Endothelial cell (in vitro differentiated cells): ENCODE data around the gene SNAPC3. TPM values are rescaled to one million over a fixed set of nuclear protein-coding genes. Genes with fewer than 3 reads are reported as not detected.

Source experiments
- DNase-seq: peaks from one replicate; pipeline ENCODE4 v3.0.0; 2021; ENCODE audit warnings: low spot score
- H3K27ac Mint-ChIP-seq: one replicate; pipeline ENCODE4 v1.8.0; 2021; ENCODE audit warnings: mixed read lengths, inconsistent platforms; ENCODE audit not compliant: unreplicated experiment
- H3K27me3 Mint-ChIP-seq: one replicate; pipeline ENCODE4 v1.8.0; 2021; ENCODE audit warnings: mild to moderate bottlenecking, moderate library complexity, mixed read lengths, inconsistent platforms; ENCODE audit not compliant: unreplicated experiment
- H3K36me3 Mint-ChIP-seq: one replicate; pipeline ENCODE4 v1.8.0; 2021; ENCODE audit warnings: mild to moderate bottlenecking, low read depth, mixed read lengths, inconsistent platforms; ENCODE audit not compliant: unreplicated experiment
- H3K4me1 Mint-ChIP-seq: one replicate; pipeline ENCODE4 v1.8.0; 2021; ENCODE audit warnings: mild to moderate bottlenecking, mixed read lengths, inconsistent platforms; ENCODE audit not compliant: unreplicated experiment
- H3K4me3 Mint-ChIP-seq: one replicate; pipeline ENCODE4 v1.8.0; 2021; ENCODE audit warnings: mild to moderate bottlenecking, mixed read lengths, inconsistent platforms; ENCODE audit not compliant: unreplicated experiment
- H3K9me3 Mint-ChIP-seq: one replicate; pipeline ENCODE4 v1.8.0; 2021; ENCODE audit warnings: mixed read lengths, inconsistent platforms; ENCODE audit not compliant: unreplicated experiment
- CTCF ChIP-seq: fragments of 200-600 bp; sonication (generic); IDR thresholded peaks from one replicate; pipeline ENCODE4 v1.5.0; 2021; ENCODE audit warnings: antibody characterized with exemption; ENCODE audit not compliant: unreplicated experiment
- total RNA-seq: library from RNA; stranded (reverse); fragmentation: NEBNext Ultra II Directional; extraction: Animal tissue kit (Norgen Biotek cat#: 25700); gene quantifications from one replicate; pipeline ENCODE4 v1.2.1, GENCODE V29; 2021; ENCODE audit not compliant: unreplicated experiment

SNAPC3 gene
- total RNA-seq, 1 donor from 2014 or later, result 31.8 TPM

DNA sequence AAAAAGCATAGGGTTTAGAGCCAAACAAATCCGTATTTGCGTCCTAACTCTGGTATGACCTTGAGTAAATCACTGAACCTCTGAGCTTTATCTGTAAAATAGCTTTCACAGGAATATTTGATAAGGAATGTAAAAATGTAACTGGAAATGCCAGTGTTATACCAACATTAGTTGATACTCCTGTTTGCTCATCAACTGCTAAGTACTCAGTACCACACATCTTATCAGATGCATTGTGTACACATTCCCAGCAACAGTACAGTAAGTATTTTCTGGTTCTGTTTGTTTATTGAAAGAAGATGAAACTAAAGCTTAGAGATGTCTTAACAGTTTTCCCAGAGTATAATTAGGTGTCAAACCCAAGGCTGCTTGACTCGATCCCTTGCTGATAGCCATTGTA is 21.5 kb downstream of the SNAPC3 start:
- H3K4me3 Mint-ChIP-seq, result no peak overlapping the region
- H3K36me3 Mint-ChIP-seq, result peaks cover 63% of the 10 kb centered on the region
- DNase-seq, result no peak
- no peaks in the 10 kb centered on the region for H3K4me1 Mint-ChIP-seq
- H3K27me3 Mint-ChIP-seq, result peaks cover 5% of the 10 kb centered on the region
- H3K27ac Mint-ChIP-seq, result no peak overlapping the region
- TF ChIP-seq CTCF, result no peak
- peaks cover 7% of the 10 kb centered on the region for H3K9me3 Mint-ChIP-seq

GRCh38 chr9:15453956-15454355 is 31.3 kb downstream of the SNAPC3 start:
- no peak for DNase-seq
- H3K4me3 Mint-ChIP-seq, result no peak overlapping the region
- no peak for TF ChIP-seq CTCF
- no peaks in the 10 kb centered on the region for H3K4me1 Mint-ChIP-seq
- H3K27me3 Mint-ChIP-seq, result no peaks in the 10 kb centered on the region
- no peaks in the 10 kb centered on the region for H3K9me3 Mint-ChIP-seq
- H3K36me3 Mint-ChIP-seq, result peaks cover 21% of the 10 kb centered on the region
- no peak overlapping the region for H3K27ac Mint-ChIP-seq

GRCh38 chr9:15461056-15461455 is 38.4 kb downstream of the SNAPC3 start:
- no peak for TF ChIP-seq CTCF
- Mint-ChIP-seq H3K27me3 (no peaks in the 10 kb centered on the region), H3K4me3 (no peak overlapping the region), H3K9me3 (no peaks in the 10 kb centered on the region), H3K36me3 (peaks cover 19% of the 10 kb centered on the region), H3K27ac (no peak overlapping the region), H3K4me1 (no peaks in the 10 kb centered on the region)
- DNase-seq, result no peak

- no peaks in the 10 kb centered on the region for H3K27me3 Mint-ChIP-seq
- no peak for TF ChIP-seq CTCF
- H3K36me3 Mint-ChIP-seq, result peaks cover 14% of the 10 kb centered on the region
These were observed 38.9 kb downstream of the SNAPC3 start for GRCh38 chr9:15461601-15462000.

GRCh38 chr9:15468145-15468544 is 45.5 kb downstream of the SNAPC3 start:
- Mint-ChIP-seq H3K4me3 (no peak overlapping the region), H3K4me1 (no peaks in the 10 kb centered on the region), H3K27ac (no peak overlapping the region), H3K27me3 (no peaks in the 10 kb centered on the region), H3K36me3 (peaks cover 16% of the 10 kb centered on the region), H3K9me3 (no peaks in the 10 kb centered on the region)
- no peak for DNase-seq
- TF ChIP-seq CTCF, result no peak

More at GRCh38 chr9:15461601-15462000, 38.9 kb downstream of the SNAPC3 start:
- Mint-ChIP-seq H3K4me3 (no peak overlapping the region), H3K9me3 (no peaks in the 10 kb centered on the region), H3K4me1 (no peaks in the 10 kb centered on the region), H3K27ac (no peak overlapping the region)
- DNase-seq, result no peak
